GM18502 (cell line): Measurements from ENCODE around the gene RUBCN.

ENCODE experiments used
- ATAC-seq: cut with Tn5 transposase; IDR thresholded peaks from one replicate; pipeline ENCODE4 v1.9.1; 2021; ENCODE audit warnings: mild to moderate bottlenecking; ENCODE audit not compliant: unreplicated experiment, poor library complexity

The RUBCN gene

DNA sequence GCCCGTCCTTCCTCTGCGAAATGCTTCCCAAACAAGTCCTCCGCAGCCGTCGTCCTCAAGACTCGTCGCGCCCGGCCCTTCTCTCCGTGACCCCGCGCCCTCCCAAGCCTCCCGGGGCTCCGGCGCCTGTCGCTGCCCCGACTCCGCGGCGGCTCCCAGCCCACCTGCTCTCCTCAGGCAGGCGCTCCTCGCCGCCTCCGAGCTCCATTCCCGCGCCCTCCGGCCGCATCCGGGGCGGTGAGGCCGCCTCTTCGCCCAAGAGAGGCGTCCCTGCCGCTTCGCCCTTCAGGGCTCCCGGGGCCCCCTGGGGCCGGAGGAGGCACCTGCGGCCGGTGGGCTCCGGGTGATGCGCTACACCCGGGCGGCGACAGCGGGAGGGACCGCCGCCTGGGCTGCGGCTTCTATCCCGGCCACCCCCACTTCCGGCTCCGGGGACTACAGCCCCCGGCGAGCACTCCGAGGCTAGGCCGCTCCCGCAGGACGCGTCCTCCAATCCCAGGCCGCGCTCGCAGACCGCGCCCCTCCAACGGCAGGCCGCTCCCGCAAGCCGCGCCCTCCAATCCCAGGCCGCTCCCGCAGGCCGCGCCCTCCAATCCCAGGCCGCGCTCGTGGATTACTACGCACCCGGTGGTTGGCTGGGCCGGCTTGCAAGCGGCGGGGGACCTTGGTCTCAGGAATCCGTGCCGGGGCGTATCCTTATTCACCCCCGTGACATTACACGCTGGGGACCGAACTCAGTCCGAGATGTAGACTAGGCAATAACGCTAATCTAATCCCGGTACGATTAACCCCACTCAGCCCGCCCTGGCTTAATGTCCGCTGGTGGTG, at the start of gene RUBCN:
Gene RUBCN, minus strand, starts transcription at position 414 of the 828 bp plus-strand sequence. Its CDS starts 185 bp downstream, at position 229.
- peak; percentile 82 for ATAC-seq

DNA sequence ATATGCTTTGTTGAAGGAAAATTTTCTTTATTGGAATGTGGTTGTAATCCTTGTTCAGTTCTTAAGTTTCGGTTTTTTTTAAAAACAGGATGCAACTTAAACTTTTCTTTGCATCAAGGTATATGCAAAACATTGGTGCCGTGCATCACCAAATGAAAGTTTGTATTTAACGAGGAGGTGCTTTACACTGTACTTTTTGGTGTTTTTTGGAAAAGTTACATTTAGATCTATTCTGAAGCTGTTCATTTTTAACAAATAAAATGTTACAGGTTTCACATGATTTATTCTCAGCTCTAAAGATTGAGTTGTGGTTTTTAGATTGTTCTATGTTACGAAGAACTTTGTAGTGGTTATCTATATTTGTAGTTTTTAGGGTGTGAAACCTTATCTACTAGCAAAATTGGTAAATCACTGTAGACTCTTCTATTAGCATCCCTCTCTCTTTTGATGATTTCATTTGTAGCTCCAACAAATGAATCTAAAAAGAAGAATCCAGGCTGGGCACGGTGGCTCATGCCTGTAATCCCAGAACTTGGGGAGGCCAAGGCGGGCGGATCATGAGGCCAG, 47.4 kb upstream of the RUBCN start:
- ATAC-seq = no peak

DNA sequence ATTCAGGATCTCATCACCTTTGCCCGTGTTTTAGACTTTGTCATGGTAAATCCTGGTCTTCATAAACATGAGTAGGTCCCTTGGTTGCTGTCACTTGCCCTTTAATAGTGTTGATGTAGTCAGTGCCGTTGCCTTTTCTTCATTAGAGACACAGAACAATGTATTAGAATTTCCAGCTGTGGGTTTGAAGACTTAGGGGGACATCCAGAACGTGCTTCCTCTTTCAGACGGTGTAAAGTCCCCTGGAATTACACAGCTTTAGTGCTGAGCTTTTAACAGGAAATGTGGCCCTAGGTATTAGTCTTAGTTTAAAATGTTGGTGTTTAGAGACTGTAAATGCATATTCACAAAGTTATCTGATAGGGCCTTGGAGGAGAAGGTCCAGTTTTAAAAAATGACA, 45.5 kb upstream of the RUBCN start:
- peak; percentile 57 for ATAC-seq

DNA sequence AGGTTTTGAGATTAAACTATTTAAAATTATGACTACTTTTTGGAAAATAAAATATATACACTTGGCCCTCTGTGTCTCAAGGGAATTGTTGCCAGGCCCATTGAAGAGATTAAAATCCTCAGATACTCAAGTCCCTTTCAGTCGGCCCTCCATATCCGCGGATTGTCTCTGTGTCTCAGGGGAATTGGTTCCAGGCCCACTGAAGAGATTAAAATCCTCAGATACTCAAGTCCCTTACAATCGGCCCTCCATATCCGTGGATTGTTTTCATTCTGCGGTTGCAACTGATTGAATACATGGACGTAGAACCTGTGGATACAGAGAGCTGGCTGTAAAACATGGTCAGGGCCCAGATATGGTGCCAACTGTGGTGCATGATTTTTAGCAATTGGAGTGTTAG, 38.6 kb upstream of the RUBCN start:
- ATAC-seq = no peak

DNA sequence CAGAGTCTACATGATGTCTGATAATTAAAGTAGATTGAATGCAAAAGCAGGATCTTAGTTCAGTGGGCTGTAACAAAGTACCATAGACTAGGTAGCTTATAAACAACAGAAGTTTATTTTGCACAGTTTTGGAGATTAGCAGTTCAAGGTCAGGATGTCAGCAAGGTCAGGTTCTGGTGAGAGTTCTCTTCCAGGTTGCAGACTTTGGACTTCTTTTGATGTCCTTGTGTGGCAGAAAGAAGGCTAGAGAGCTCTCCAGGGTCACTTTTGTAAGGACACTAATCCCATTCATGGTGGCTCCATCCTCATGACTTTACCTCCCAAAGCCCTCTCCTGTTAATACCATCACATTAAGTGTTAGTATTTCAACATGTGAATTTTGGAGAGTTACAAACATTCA, 25.1 kb upstream of the RUBCN start:
- no peak for ATAC-seq

DNA sequence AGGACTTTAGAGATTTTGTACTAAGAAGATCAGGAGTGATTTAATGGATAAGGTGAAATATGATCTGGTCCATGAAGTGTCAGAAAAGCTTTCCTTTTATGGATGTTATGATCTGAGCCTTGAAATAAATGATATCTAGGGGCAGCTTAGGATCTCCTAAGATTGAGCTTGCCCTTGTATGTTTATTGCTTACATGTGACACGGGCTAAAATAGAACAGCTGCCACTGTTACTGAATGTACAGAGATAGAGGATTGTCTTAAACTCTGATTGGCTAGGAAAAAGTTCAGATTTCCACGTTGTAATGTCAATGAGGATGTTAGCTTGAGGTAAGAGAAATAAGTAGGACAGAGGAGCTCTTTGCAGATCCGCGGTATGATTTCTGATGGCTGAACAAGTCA, 21.8 kb upstream of the RUBCN start:
- no peak for ATAC-seq

DNA sequence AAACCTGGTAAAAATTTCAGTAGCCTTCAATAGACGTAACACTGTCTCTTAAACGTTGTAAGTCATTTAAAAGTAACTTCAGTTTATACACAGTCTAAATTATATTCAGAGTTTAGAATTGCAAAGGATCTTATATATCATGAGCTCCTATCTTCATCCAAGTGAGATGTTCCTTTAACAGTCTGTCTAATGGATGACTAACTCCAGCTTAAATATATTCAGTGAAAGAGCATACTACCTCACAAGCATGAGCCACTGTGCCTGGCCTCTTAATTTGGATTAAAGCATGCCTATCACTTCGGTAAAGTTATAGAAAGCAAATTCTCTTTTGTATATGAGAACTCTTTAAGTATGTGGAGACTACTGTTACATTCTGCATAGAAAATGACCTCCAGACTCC, 20.0 kb upstream of the RUBCN start:
- no peak for ATAC-seq

DNA sequence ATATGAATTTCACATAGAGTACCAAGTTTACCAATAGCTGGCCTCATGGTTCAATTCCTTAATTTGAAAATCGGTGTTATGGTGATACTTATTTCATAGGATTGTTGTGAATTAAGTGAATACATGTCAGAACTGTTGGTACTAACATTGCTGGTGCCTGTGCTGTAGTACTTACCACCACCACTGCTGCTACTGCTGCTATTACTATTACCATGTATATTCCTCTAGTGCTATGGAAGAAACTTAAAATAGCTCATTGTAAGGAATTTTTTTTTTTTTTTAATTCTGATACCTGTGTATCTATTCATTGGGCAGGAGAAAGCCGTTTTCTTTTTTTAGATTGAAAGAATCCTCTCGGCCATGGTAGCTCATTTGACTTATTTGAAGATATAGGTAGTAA, 16.6 kb upstream of the RUBCN start:
- no peak for ATAC-seq

DNA sequence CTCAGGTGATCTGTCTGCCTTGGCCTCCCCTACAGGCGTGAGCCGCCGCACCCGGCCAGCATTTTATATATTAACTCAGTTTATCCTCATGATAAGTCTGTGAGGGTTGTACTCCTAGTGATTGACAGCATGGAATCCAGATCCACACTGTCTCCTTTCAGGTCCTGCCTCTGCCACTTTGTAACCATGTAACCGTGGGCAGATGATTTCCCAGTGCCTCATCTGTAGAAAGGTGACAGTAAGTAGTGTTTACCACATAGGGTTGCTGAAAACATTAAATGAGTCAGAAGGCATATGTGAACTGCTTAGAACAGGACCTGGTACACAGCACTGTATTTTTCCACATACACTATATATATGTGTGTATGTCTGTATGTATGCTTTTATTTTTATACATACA, 15.4 kb upstream of the RUBCN start:
- ATAC-seq = no peak

DNA sequence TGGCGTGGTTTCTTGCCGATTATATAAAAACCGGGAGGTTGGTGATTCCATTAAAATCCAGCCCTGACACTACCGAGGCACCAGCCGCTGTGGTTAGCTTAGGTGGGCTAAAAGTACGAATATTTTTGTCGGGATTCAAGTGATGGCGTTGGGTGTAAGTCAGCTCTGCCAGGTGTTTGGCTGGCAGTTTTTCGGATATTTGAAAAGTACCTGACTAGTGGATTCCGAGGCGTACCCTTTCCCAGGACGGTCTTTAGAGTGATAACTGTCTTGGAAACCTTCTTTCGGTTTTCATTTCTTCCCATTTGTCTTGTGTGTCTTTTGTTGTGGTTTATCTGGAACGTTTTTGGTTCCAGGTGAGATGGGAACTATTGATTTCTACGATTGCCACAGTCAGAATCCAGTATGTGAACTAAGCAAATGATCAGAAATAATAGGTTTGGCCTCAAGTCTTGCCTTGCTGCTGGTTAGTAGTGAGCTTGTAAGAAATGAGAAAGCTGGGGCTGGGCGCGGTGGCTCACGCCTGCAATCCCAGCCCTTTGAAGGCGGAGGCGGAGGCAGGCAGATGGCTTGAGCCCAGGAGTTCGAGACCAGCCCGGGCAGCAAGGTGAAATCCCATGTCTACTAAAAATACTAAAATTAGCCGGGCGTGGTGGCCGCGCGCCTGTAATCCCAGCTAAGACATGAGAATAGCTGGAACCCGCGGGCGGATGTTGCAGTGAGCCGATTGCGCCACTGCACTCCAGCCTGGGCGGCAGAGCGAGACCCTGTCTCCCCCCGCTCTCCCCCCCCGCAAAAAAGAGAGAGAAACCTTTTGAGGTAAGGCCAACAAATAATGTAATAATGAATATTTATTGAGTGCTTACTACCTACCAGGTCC, 14.4 kb upstream of the RUBCN start:
- no peak for ATAC-seq

DNA sequence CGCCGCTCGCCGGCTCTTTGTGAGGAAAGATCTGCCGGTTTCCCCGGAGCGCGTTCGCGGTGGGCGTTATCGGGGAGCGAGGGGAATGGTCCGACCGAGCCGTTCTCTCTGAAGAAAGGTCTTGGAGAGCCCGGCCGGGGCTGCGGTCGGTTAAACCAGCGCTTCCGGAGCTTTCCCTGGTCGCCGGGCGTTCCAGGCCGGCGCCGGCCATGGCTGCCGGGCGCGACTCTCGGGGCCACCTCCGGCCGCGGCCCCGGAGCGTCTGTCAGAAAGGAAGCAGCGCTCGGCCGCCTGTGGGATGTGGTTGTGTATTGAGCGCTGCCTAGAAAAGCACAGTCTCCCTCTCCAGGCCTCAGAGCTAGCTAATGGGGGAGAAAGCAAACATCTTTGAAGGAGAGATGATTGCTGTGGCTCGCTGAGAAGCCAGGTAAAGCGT, 13.7 kb upstream of the RUBCN start:
- ATAC-seq = peak; percentile 33

DNA sequence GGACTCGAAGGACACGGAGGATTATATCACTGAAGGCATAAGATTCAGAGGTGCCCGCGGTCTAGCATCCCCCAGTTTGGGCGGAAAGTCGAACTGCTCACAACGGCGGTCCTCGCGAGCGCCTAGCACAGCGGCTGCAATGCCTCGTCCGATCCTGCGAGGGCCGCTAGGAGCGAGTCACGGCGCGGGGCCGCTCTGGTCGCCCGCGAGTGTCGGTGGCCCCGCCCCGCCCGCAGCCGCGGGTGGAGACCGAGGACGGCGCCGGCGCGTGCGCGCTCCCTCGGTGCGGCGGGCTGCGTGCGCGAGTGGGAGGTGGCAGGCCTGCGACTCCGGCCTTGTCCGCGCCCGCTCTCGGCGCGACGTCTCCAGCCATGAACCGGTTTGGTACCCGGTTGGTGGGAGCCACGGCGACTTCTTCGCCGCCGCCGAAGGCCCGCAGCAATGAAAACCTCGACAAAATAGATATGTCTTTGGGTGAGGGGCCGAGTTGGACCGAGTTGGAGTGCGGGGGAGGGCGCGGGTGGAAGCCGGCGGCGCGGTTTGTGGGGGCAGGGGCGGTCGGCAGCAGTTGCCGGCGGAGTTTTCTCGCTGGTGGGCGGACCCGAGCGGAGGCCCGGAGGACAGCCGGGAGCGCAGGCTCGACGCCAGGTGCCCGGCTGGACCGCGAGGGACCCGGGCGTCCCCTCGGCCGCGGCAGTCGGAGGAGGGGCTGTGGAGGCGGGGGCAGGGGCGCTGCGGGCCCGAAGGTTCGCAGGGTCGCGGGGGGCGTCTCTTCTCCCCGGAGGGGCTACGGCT, 13.1 kb upstream of the RUBCN start, which contains the start of gene FYTTD1:
Gene FYTTD1, plus strand, starts transcription at position 283 of the 795 bp plus-strand sequence. Its CDS starts 89 bp downstream, at position 372.
- peak; percentile 84 for ATAC-seq

DNA sequence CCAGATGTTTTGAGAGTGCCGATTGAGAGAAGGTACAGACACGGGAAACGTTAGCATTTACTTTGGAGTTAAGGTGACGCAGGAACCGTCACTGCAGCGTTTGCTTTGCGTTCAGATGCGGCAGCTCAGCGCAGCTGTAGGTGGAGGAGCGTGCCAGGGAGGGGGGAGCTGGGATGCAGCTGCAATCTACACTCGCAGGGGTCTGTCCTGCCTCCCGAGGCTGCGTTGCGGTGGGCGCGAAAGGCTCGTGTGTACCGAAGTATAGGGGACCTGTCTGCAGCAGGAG, 12.6 kb upstream of the RUBCN start:
- peak; percentile 43 for ATAC-seq

DNA sequence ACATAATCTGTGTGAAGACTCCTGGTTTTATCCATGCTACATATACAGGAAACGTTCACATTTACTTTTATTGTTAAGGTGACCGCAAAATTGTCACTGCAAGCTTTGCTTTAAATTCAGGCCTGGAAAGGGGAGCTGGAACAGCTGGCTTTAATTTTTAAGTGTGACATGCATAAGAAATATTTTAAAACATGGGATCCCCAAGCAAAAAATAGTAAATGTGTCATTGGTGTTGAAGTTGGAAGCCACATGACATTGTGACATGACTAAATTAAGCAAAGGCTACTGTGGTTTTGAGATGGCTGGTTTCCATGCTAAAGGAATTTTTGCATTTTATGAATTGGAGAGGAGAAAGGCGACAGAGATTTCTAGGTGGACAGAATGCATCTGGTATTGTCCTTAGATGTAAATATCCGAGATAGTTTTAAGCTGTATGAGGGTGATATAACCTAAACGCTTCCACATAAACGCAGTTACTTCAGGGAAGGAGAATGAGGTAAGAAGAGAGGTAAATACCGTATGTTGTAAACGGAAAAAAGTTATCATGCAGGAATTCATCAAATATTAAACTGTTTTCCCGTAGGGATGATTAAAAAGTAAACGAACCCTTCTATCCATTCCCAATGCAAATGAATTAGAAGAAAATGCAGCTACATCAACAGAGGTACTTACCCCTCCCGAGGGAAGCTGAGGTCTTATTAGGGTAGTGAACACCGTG, 12.1 kb upstream of the RUBCN start:
- no peak for ATAC-seq

DNA sequence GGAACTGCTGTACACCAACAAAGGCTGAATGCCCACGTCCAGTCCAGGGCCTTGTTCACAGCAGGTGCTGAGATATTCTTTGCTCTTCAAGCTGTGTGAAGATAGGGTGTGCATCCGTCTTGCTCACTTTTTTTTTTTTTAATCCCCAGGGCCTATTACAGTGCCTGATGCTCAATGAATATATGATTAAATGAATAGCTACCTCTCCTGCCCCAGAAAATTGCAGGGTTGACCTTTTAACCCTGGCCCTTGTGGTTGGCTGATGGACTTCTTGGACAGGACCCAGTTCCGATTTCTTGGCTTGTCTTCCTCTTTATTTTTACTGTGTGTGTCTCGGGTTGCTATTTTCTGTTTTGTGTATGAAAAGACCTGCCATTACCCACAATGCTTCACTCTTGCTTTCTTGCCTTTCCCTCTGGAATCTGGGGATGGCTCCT, 10.1 kb upstream of the RUBCN start:
- ATAC-seq = no peak

DNA sequence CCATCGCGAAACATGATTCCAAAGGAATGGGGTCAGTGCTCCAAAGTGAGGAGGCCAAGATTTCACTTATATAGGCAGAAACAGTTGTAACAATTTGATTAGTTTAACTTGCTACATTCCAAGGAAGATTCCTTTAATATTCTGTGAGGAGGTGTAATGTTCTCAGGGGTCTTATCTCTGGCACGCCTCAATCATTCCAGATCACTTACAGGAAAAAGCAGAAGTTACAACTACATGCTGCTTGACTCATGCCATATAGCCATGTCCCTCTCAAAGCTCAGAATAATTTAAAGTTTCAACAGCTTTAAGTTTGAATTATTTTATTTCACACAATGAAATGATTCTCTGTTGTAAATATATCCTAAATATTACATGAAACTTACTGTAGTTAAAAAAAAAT, 9.5 kb upstream of the RUBCN start:
- no peak for ATAC-seq

DNA sequence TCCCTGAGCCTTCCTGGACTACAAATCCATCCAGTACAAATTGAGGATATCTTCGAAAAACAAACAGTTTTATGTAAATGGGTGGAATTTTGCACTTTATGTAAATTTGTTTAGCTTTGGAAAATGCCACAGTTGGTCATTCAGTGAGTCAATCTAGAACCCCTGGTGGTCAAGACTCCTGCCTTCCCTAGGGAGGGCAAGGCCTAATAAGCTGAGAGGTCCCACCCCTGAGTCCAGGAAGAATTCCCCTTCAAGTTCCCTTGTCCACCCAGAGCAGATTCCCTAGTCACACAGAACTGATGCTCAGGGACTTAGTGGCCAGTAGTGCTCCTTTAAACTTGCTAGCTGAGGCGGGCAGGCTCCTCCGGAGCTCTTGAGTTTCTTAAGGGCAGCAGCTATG, 6.1 kb upstream of the RUBCN start:
- ATAC-seq = no peak

DNA sequence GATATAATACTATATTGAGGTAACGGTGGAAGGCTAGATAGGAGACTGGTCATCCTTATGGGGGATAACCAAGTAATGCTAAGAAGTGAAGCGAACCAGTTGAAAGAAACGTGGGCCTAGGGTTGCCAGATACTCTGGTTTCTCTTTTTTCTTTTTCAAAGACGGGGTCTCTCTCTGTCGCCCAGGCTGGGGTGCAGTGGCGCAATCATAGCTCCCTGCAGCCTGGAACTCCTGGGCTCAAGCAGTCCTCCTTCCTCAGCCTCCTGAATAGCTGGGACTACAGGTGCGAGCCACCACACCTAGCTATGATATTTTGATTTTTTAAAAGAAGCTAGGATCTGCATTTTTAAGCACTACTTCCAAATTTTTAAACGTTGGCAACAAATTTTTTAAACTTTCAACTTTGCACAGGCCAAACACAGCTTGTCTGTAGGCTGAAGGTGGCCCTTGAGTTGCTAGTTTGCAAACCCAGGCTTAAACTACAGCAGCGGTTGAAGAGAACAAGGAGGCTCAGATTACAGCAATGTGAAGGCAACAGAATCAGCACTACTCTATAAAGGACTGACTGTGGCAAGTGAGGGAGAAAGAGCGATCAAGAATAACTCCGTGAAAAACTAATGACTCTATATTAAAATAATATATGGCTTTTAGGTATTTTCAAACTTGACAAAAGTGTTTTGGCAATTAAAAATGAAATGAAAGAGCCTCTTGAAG, 1.2 kb upstream of the RUBCN start:
- ATAC-seq = no peak

DNA sequence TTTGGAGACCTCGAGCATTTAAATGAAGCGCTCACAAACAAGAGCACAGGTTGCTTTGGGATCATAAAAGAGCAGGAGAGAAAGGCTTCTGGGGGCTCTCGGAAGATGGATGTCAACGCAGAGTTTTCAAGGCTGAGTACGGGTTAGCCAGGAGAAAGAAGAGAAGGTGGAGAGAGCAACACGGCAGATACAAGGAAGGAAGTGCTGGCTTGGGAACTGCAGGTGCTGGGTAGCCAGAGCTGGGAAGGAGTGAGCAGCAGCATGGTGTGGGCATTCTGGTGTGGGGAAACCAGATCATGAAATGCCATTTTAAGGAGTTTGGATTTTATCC, 580 bp upstream of the RUBCN start:
- ATAC-seq = no peak
